Kidney glomerular epithelial cell (primary cell): ENCODE measurements around the gene CERS3.

Source experiments
- DNase-seq: peaks from one replicate; lab custom pipeline; 2025; lab: John Stamatoyannopoulos, UW

The CERS3 gene

DNA sequence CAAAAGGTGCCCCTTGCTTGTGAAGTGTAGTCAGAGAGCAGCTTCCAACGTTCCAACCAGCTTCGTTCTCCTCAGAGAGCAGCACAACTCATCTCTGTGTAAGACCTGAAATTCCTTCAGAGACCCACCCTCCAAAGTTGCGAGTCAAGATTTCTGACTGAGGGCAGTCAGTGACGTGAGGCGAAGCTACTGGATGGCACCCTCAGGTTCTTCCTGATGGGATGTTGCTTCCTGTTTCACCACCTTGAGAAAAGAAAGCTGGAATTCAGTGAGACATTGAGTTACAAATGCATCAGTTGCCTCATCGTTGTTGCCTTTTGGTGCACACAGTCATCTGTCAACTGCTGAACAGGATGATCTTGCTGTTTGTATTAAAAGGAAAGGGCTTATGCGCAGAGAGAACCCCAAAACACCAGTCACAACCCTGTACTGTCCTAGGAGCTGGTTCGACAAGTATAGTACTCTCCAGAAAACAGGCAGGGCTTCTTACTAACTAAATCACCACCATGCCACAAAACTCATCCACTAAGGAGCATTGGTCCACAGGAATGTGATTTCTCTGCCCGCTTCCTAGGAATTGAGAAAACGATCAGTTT is at the start of gene CERS3:
TSS of gene CERS3 (minus strand) at position 118 of the 596 bp plus-strand sequence. CDS start 27,101 bp downstream, outside the sequence.
- DNase-seq = no peak

DNA sequence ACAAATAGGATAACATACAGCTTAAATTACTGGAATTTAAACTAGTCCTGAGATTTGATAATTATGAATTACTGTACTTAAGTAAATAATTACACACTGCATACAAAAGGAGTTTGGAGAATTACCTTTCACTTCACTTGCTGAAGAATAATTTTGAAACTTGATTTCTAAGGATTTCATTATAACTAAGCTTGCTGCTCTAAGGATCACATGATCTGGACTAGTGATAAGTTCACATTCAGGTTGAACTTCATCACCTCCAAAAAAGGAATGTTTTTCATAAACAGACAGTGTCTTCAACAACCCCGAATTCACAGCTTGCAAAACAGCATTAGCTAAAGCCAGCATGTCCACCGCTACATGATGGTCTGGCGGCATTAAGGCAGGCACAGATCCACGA is 44.8 kb upstream of the CERS3 start:
- no peak for DNase-seq

DNA sequence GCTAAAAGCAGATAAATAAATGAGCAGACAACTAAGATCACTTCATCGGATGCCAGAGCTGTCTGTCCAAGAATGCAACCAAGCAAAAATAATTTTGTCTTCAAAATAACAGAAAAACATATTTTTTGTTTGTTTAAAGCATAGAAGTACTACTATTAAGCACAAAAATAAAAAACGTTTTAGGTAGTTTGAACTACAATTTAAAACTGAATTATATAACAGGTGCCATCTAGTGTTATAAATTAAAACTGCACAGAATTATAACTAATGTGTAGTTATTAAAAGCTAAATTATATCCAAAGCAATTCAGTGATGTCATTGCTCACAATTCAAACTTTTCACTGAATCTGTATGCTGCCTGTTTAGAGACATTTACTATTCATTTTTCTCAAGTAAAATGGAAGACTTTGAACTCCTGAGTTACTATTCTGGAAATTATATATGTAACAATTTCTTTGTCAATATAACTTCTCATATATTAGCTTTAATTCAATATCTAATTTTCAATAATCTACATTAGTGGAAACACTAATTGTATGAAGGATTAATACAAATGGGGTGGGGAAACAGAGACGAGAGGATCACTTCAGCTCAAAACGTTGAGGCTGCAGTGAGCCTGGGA is 43.7 kb upstream of the CERS3 start:
- DNase-seq = peak; percentile 17

DNA sequence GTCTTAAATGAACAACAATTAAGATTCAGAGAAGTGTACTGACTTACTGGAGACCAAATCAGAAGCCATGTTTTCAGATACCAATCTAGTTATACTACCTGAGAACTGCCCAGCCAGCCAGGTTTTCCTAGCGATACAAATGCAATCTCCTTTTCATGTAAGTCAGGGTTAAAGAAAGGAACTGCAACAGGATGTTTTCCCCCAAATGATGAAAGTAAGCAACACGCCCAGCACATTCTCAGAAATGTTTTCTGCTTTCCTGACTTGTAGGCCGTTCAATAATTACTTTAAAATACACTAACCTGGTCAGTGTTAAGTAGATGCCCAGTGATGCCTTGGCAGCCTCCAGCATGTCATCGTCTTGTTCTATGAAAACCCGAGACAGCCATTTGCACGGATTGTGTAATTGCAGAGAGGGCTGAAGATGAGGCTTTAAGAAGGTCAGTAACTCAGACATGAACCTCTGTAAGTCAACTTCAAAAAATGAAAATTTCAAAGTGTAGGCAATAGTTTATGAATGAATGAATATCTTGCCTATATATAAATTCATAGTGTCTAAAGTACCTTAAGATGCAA is 42.9 kb upstream of the CERS3 start:
- no peak for DNase-seq

DNA sequence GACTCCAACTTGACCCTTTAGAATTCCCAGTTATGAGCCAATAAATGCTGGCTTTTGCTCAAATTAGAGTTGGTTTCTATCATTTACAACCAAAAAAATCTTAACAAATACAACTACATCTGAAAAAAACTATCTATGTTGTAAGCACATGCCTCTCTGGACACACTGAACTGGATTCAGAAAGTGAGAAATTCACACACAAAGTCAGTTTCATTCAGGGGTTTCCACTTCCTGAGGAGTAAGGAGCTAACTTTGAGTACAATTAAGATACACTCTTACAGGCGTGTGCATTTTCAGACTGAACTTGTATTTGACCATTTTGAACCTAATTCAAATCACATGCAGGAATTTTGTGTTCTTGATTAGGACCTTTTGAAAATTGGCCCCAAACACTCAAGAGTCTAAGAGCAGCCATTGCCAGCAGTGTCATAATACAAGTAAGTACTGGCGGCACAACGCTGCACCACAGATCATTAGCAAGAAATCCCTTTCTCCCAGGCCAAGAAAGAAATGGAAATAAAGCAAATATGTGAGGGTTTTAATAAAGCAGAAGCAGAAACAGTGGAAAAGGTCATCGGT is 42.1 kb upstream of the CERS3 start:
- no peak for DNase-seq

DNA sequence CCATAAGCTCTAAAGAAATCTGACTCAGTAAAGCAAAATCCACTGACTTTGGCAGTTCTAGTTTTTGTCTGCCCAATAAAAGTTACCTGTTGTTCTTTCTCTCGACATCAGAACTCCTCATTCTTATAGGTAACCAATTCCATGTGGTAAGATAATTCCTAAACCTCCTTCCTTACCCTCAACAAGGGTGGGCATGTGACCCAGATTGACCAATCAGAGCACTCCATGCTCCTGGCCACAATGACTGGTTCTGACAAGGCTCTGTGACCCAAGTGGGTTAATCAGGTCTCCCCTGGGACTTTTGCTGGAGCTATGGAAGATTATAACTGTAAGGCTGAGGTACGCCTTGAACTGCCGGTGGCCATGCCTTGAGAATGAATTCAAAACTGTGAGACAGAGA is 41.5 kb upstream of the CERS3 start:
- DNase-seq = no peak

DNA sequence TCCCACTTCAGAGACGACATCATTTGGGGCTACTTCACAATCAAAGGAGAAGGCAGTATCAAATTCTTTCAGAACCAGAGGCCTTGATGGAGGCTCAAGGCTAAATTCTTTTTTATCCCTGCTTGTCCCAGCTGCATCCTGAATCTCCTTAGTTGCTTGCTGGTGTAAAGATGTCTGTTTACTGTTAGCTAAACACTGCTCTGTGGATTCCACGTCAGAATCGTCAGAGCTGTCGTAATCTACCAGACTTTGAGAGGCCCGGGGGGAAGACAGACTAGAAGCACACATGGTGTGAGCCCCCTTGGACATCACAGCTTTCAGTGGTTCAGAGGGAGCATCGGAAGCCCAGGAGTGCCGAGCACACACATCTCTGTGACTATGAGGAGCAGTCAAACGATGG is 40.6 kb upstream of the CERS3 start:
- no peak for DNase-seq

DNA sequence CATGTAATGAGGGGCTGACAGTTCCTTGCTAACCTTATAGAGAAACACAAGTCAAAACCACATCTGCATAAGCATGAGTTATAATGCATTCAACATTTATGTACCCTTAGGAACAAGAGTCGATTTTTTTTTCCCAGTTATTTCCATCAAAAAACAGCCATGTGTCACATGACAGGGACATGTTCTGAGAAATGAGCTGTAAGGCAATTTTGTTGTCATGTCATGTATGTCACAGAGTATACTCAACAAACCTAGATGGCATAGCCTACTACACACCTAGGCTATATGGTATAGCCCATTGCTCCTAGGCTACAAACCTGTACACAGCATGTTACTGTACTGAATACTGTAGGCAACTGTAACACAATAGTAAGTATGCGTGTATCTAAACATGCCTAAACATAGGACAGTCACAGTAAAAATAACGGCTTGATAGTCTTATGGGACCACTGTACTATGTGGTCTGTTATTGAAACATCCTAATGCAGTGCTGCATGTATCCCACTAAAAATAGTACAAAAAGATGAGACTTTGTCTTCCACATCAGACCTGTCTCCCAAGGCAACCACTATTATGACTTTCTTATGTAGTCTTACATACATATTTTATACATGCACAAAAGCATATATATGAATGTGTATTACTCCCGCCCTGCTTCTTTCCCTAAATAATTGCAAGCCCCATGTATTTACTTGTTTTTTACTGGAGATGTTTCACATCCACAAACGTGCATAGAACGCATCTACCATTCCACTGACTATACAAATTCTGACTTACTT is 38.3 kb upstream of the CERS3 start:
- no peak for DNase-seq

DNA sequence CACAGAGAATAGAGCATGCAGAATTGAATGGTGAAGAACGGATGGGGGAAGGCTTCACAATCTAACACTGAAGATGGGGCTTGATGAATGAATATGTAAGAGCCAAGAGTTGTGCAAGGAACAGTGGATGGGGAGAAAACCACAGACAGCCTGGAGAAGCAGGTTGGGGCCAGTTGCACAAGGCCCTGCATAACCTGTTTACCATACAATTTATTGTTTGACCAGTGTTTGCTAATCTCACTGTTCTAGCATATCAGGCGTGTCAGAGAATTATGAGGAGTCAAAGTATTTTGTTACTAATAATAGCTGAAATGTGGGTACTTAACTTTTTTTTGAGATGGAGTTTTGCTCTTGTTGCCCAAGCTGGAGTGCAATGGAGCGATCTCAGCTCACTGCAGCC is 36.8 kb upstream of the CERS3 start:
- no peak for DNase-seq

DNA sequence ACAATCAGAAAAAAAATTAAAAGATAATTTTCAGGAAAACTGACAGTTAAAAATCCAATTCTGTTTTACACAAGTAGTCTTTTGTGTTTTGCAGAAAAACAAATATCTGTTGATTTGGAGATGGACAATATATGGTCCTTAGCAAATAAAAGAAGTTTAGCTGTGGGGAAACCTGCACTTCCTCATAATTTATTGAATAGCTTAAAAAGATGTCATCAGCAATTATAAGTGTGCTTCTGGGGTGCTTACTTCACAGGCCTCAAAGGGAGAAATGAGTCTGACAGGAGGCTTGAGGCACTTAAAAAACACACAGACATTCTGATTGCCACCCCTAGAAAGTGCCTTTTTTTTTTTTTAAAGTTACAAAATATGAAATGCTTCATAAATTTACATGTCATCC is 31.6 kb upstream of the CERS3 start:
- DNase-seq = no peak

DNA sequence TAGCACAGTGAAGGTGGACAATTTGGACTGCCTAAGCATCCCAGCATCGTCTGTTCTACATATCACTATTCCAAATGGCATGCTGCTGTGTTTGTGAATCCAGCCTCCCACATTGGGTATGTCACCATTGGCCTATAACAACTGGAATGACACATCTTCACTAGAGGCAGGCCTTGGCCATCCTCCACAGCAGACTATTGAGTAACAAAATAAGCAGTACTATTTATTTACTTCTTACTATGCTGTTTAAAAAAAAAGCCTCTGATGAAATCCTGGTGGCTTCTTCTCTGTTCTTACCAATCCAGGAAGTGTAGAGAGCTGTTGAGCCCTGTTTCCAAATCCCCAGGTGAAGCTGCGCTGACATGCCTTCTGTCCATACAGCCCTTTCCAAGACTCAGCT is 30.6 kb upstream of the CERS3 start:
- DNase-seq = no peak

DNA sequence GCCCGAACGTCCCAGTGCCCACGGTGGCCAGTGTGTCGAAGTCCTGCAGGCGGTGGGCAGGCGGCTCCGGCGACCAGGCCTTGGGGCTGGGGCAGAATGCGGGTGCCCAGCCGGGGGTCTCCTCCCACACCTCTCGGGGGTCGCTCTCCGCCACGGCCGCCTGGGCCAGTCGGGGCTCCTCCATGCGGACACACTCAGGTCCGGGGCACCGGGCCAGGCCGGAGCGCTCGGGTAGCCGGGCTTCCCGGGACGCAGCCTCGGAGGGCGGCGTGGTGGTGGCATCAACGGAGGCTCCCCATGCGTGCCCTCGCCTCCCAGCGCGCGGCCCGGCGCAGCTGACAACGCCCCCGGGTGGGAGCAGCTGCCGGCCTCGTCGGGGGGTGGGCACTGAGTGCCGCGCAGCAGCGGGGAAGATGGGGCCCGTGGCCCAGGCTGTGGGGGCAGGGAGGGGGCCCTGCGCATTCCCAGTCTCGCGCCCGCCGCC is 30.1 kb upstream of the CERS3 start:
- DNase-seq = no peak

DNA sequence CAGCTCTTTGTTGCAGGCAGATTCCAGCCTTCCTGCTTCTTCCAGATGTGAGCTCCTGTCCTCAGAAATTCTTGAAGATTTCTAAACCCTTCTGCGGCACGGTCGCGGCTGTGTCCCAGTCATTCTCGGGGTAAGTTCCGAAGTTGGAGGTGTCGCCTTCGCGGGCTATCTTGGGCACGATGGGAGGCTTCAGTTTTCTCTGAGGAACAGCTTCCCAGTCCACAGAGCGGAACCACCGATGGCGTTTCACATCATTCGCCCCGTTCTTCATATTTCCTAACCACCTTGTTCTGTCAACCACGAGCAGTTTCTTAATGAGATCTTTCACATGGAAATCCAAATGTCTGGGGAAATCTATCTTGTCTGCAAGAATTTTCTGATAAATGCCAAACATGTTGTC is 24.7 kb upstream of the CERS3 start:
- no peak for DNase-seq

DNA sequence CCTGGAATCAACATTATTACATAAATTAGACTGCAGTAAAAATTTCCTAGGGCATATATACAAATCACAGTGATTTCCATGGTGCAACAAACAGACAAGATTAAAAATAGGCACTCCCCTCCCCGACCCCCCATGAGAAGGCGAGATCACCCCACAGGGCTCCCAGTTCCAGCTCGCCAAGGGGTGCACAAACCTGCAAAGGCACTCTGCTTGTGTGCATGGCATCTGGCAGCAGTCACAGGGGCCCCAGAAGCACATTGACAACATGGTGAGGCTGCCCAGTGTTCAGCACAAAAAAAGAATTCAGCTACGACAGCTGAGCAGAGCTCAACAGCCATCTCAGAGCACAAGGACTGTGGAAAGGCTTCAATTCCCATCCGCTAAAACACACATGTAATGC is 19.2 kb upstream of the CERS3 start:
- DNase-seq = no peak

DNA sequence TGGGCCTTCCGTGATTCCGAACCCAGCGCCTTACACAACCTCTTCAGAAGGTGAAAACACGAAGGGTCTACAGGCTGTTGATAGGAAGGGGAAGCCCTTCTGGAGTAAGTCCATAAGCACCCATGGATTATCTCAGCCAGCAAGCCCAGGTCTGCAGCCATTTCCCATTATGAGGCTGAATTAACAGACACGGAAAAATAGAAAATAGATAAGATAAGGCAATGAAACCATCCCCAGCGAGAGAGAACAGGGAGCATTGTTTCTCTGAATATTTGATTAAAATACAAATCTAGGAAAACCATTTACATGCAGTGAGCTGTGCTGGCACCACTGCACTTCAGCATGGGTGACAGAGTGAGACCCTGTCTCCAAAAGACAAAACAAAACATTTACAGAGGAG is 16.2 kb upstream of the CERS3 start:
- no peak for DNase-seq

DNA sequence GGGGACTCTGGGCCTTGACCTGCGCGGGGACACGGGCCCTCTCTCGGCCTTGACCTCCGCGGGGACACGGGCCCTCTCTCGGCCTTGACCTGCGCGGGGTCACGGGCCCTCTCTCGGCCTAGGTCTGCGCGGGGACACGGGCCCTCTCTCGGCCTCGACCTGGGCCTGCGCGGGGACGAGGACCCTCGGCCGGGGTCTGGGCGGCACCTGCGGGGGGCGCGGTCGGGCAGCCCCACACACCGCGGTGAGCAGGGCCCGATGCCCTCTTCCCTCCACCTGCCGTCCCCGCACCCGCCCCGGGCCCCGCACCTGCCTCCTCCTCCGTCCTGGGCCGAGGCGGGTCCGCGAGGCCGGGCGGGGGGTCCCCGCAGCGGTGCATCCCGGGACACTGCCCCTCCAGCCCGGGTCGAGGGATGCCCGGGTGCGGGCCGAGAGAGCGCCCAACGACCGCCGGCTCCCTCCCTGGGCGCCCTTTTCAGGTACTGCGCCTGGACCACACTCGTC is 15.6 kb upstream of the CERS3 start:
- DNase-seq = no peak

DNA sequence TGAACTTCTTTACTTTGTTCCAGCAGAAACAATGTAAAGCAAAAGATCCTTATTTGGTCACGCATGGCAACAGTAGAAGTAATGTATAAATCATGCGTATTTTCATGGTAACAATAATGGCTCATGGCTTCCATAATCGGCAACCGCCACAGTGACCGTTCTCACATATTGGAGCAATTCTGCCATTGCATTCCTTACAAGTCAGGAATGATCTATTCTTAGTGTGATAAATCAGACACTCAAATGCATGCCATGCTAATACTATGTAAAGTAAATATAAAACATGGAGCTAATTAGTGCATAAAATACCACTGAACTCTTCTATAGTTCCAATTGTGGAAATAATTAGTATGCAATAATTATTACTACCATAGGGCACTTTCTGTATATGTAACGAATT is 13.5 kb upstream of the CERS3 start:
- DNase-seq = no peak

DNA sequence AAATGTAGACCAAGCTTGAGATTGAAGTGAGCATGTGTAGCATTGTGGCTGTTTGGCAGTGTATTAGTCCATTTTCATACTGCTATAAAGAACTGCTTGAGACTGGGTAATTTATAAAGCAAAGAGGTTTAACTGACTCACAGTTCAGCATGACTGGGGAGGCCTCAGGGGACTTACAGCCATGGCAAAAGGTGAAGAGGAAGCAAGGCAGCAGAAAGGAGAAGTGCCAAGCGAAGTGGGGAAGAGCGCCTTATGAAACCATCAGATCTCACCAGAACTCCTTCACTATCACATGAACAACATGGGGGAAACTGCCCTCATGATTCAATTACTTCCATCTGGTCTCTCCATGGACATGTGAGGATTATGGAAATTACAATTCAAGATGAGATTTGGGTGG is 8.6 kb upstream of the CERS3 start:
- DNase-seq = no peak

DNA sequence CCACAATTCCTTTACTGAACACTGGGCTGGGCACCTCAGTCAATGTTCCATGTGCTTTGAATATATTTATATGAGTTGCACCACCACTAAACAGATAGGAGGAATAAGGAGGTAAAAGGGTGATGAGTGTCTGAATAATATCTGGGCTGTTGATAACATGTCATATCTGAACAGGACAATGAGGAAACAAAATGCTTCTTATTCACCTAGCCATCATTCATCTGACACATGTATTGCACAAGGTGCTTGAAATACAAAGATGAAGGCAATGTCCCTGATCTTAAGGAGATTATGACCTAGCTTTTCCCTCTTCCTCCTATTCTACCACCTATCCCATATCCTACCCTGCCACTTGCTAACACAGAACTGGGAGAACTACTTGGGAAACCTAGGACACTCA is 8.0 kb upstream of the CERS3 start:
- no peak for DNase-seq

DNA sequence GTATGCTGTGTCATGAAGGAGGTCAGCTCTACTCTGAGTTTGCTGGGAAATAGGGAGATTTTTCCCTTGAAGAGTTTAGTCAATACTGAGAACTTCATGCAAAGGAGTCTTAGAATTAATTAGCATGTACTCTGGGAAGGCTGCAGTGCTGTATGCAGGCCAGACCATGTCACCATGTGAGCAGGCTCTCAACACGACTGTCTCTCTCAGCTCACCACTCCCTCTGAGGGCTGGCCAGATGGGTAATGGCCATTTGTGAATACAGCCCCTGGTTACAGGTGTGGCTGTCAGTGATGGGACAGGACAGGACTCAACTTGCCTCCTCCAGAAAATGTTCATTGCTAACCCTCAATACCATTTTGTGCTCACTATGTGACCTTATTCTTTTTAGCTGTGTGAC is 5.1 kb upstream of the CERS3 start:
- no peak for DNase-seq

DNA sequence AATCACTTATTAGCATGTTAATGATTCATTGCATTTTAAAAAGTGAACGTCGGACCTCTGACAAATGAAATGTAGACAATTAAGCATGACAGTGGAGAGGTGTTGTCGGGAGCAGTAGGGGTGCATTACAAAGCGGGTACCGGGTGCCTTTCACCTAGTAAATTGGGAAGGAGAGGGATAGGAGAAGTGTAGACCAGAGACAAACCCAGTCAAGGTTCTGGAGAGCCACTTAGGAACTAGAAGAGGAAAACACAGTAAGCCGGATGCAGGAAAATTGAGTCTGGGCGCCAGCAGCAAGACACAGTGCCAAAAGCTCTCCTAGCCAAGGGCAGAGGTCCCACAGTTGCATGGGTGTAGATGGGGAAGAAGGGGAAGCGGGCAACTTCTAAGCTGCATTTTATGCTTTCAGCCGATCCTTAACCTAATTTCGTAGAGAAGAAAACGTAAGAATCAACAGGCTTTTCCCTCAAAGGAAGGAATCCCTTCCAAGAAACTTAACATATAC is 3.1 kb upstream of the CERS3 start:
- DNase-seq = no peak

DNA sequence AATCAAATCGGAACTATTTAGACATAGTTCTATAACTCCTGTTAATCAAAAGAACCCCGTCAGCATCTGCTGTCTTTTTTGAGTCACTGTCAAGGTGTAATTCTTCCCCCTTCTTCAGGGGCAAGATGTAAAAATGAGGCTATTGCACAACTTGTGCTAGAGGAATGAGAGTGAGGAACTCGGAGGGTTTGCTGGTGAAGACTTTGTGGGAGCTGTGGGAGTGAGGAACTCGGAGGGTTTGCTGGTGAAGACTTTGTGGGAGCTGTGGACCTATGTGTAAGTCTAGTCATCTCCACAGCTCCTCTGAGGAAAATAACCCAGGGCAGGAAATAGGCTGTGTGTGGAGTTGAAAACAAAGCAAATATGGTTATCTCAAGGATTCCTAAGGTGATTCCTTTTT is 2.5 kb upstream of the CERS3 start:
- DNase-seq = no peak
